K562 (cell line): Measurements from ENCODE around the gene NOX5.

Experiments
- FOXJ2 ChIP-seq: fragments of 200-800 bp; sonication (Bioruptor generic); IDR thresholded peaks from 2 replicates; pipeline ENCODE4 v1.6.1; 2016; ENCODE audit warnings: missing genetic modification characterization, missing compliant biosample characterization
- MXD1 ChIP-seq: fragments of 250-450 bp; sonication (Bioruptor Pico); IDR thresholded peaks from 2 replicates; pipeline ENCODE4 v1.8.0; 2021; ENCODE audit warnings: borderline replicate concordance, mild to moderate bottlenecking, moderate library complexity; ENCODE audit not compliant: poor library complexity, severe bottlenecking
- TSC22D4 ChIP-seq: fragments of 450-650 bp; IDR thresholded peaks from 2 replicates; pipeline ENCODE4 v1.6.1; 2016; ENCODE audit warnings: missing genetic modification characterization, missing biosample characterization, control low read depth
- ZNF324 ChIP-seq: fragments of 250-450 bp; sonication (Bioruptor Pico); IDR thresholded peaks from 2 replicates; pipeline ENCODE4 v1.4.0; 2020; ENCODE audit warnings: mild to moderate bottlenecking
- ZNF41 ChIP-seq: fragments of 250-450 bp; sonication (Bioruptor Pico); conservative IDR thresholded peaks from 2 replicates; pipeline ENCODE4 v1.4.0; 2020; ENCODE audit warnings: mild to moderate bottlenecking

GRCh38 chr15:69046781-69047180 lies 32.3 kb downstream of the NOX5 start:
- no peak for TF ChIP-seq ZNF324 (CRISPR knock-in tag)
- no peak for TF ChIP-seq ZNF41 (CRISPR knock-in tag)
- no peak for TF ChIP-seq FOXJ2 (tag)
- no peak for TF ChIP-seq TSC22D4 (tag)
- TF ChIP-seq MXD1 (CRISPR knock-in tag) = no peak
